Aorta (tissue), 5 donors: ENCODE measurements around the gene CEP112. TPM values are rescaled to one million over a fixed set of nuclear protein-coding genes. Genes with fewer than 3 reads are reported as not detected.

ENCODE experiments used
- ATAC-seq: fragments of 200-7000 bp; cut with Tn5 transposase; one replicate; pipeline ENCODE4 v1.9.1; 2022; ENCODE audit warnings: moderate library complexity; ENCODE audit not compliant: low FRiP score
- DNase-seq, 2 donors: peaks; one replicate each; pipeline ENCODE4 v3.0.0-alpha.2; 2020
- H3K27ac ChIP-seq, 2 donors: one replicate each; pipeline ENCODE4 v1.5.1; 2013; ENCODE audit warnings: low read length in 2 of 2, mild to moderate bottlenecking in 2 of 2, moderate library complexity in 2 of 2, control low read depth in 1 of 2, inconsistent platforms in 1 of 2, low read depth in 1 of 2
- H3K27me3 ChIP-seq, 2 donors: one replicate each; pipeline ENCODE4 v1.6.1; 2013; ENCODE audit warnings: control low read depth in 1 of 2, low read length in 1 of 2, mild to moderate bottlenecking in 1 of 2, moderate library complexity in 1 of 2; ENCODE audit not compliant: insufficient read depth in 2 of 2, control insufficient read depth in 1 of 2
- H3K36me3 ChIP-seq, 2 donors: one replicate each; pipeline ENCODE4 v1.6.1; 2013; ENCODE audit warnings: control low read depth in 1 of 2, low read length in 1 of 2, mild to moderate bottlenecking in 1 of 2; ENCODE audit not compliant: insufficient read depth in 2 of 2, control insufficient read depth in 1 of 2
- H3K4me1 ChIP-seq, 2 donors: one replicate each; pipeline ENCODE4 v1.6.1; 2013; ENCODE audit warnings: low read length in 2 of 2, control low read depth in 1 of 2, mild to moderate bottlenecking in 1 of 2, moderate library complexity in 1 of 2; ENCODE audit not compliant: insufficient read depth in 2 of 2, control insufficient read depth in 1 of 2
- H3K4me3 ChIP-seq, 2 donors: one replicate each; pipeline ENCODE4 v1.5.1; 2013; ENCODE audit warnings: low read length in 2 of 2, control low read depth in 1 of 2, mild to moderate bottlenecking in 1 of 2
- H3K9me3 ChIP-seq: one replicate; pipeline ENCODE4 v1.6.1; 2013; ENCODE audit warnings: mild to moderate bottlenecking, low read length; ENCODE audit not compliant: control insufficient read depth
- WGBS, 2 donors: extraction: QIAGEN DNeasy Blood & Tissue Kit; methylation state at CpG; one replicate each; pipeline ENCODE4 v1.1.7; 2013; 5-methylcytosine and 5-hydroxymethylcytosine counted together
- intact Hi-C, 2 donors: fragments of 100-400 bp; cut with DNase I; formaldehyde crosslinking; loops; one replicate each; pipeline versions ENCODE4 v1.14.2 to v1.15.0; 2022
- polyA plus RNA-seq, 2 donors: library from polyadenylated mRNA; stranded (reverse); fragments of 200-250 nt; gene quantifications; one replicate each; pipeline ENCODE4 v1.2.3, GENCODE V29; 2013
- total RNA-seq, 2 donors: library from RNA; stranded (reverse); fragmentation: NEBNext Ultra II Directional; extraction: Animal tissue kit (Norgen Biotek cat#: 25700); gene quantifications; one replicate each; pipeline ENCODE4 v1.2.1, GENCODE V29; 2021
- donor health status: healthy with polysubstance abuse.
- donor health status: Bipolar disorder and iron deficiency.
- donor health status: DM: no; HTN: no; CAD: no.
- donor health status: DM: no; HTN: no; CAD: no.
- donor health status: DM: yes; HTN: yes; CAD: no.

The CEP112 gene
- total and polyA plus RNA-seq, 4 donors: 17.5 to 47.5 (median 30.7) TPM

DNA sequence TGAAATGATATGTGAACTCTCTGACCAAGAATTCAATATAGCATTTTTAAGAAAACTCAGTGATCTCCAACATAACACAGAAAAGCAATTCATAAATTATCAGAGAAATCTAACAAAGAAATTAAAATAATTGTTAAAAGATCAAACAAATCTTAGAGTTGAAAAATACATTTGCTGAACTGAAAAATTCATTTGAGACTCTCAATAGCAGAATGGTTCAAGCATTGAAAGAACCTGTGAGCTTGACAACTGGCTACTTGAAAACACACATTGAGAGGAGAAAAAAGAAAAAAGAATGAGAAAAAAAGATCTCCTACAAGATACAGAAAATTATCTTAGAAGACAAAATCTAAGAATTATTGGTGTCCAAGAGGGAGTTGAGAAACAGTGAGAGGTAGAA is 203.5 kb downstream of the CEP112 start:
- no peak for ATAC-seq
- Histone ChIP-seq H3K27me3 (peaks cover 0 to 1% of the 10 kb centered on the region in 2 donors), H3K4me3 (no peak overlapping the region), H3K36me3 (no peaks in the 10 kb centered on the region), H3K4me1 (no peaks in the 10 kb centered on the region), H3K27ac (no peak overlapping the region), H3K9me3 (no peaks in the 10 kb centered on the region)
- intact Hi-C loops: no loop called here
- no peak for DNase-seq

DNA sequence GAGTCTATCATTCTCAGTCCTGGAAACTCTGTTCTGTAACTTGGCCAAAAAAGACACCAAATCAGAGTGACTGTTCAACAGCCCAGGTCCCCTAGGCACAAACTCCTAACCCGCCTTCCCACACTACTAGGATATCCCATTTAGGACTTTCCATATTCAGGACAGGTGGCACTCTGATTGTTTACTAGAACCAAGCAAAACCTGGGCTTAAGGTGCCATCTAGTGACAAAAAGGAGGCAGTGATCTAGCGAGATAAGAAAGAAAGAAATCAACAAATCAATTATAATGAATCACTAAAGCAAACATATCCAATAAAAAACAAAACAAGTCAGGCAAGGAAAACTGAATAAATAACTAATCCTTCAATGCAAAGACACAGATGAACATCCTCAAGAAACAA is 203.9 kb downstream of the CEP112 start:
- no peak overlapping the region for H3K4me3 ChIP-seq
- intact Hi-C loops: no loop called here
- WGBS, 2 donors: 73 to 77% methylated on average over 2 of the region's 2 CpGs
- H3K36me3 ChIP-seq: no peaks in the 10 kb centered on the region
- ATAC-seq (no peak), DNase-seq (no peak)
- peaks cover 0 to 1% of the 10 kb centered on the region in 2 donors for H3K27me3 ChIP-seq
- H3K4me1 ChIP-seq: no peaks in the 10 kb centered on the region
- no peak overlapping the region for H3K27ac ChIP-seq
- no peaks in the 10 kb centered on the region for H3K9me3 ChIP-seq

DNA sequence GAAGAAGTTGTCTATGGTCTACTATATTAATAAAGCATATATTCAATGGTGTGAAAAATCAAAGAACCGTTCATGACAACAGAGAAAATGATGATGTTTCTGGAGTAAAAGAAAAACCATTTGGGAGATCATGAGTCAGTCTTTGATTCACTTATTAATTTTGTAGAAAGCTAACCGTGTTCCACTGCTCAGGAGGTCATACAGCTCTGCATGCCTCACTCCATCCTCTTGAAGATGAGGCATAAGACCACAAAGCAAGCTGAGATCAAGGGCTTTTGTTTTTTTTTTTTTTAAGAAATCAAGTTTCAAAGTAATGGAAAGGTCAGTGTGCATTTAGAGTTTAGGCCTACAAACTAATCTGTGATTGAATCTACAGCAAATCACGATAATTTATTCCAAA is 206.4 kb downstream of the CEP112 start:
- Histone ChIP-seq H3K4me3 (no peak overlapping the region), H3K27me3 (peaks cover 0 to 1% of the 10 kb centered on the region in 2 donors), H3K36me3 (no peaks in the 10 kb centered on the region), H3K27ac (no peak overlapping the region), H3K4me1 (no peaks in the 10 kb centered on the region), H3K9me3 (no peaks in the 10 kb centered on the region)
- 96 to 98% methylated on average over 3 of the region's 3 CpGs for WGBS, 2 donors
- intact Hi-C loops: no loop called here
- ATAC-seq (no peak), DNase-seq (no peak)

DNA sequence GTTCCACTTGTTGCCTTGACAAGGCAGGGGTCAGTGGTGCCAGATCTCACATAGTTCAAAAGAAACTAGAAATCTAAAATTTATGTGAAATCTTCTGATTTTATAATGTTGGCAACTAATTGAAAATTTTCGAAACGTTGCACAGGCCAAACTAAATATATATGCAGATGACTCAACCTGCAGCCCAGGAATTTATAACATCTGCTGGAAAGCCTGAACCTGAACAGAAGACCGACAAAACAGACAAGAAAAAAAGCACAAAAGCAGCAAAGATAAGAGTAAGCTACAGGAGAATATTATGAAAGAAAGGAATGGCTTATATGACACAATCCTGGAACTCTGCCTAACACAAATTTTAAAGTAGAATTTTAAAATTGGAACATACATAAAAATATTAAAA is 207.6 kb downstream of the CEP112 start:
- ATAC-seq (no peak), DNase-seq (no peak)
- Histone ChIP-seq H3K27me3 (peaks cover 0 to 1% of the 10 kb centered on the region in 2 donors), H3K9me3 (no peaks in the 10 kb centered on the region), H3K36me3 (no peaks in the 10 kb centered on the region), H3K4me3 (no peak overlapping the region), H3K27ac (no peak overlapping the region), H3K4me1 (no peaks in the 10 kb centered on the region)
- intact Hi-C loops: no loop called here
- 11 to 25% methylated on average over 3 of the region's 3 CpGs for WGBS, 2 donors

DNA sequence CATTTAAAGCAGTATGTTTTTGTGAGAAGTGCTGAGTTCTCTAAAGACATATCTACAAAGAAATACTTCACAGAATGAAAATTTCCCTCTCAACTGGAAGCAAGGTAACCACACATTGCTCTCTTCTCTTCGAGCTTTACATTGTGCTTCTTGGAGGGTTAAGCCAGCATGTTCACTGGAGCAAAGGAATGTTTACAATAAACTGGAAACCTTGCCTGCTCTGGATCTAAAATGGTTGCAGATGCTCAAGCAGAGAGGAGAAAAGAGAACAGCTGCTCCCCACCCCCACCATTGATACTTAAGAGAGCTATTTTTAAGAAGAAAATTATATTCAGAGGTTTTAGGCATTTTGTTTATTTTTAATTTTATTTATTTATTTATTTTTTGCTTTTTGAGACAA is 213.1 kb downstream of the CEP112 start:
- intact Hi-C loops: no loop called here
- DNase-seq (no peak), ATAC-seq (no peak)
- peaks cover 0 to 1% of the 10 kb centered on the region in 2 donors for H3K4me1 ChIP-seq
- H3K27ac ChIP-seq: no peak overlapping the region
- H3K27me3 ChIP-seq: no peaks in the 10 kb centered on the region
- peaks cover 0 to 3% of the 10 kb centered on the region in 2 donors for H3K36me3 ChIP-seq
- WGBS, 2 donors: 54 to 65% methylated on average over 1 of the region's 1 CpG
- H3K4me3 ChIP-seq: no peak overlapping the region
- H3K9me3 ChIP-seq: no peaks in the 10 kb centered on the region

DNA sequence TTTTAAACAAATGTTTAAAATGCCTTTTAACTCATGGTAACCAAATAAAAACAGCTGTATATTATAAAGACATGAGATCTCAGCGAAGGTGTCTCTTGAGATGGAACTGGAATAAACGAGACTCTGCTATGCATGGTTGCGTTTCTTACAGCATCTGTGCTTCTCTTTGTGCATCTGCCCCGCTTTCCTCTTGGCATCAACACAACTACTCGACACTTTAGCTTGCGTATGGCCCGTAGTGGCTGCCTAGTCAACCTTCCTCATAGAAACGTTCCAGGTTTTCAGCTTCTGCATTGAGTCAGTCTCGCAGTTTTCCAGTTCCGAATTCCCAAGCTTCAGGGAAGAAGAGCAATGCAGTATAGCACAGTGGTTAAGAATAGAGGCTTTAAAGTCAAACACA is 214.9 kb downstream of the CEP112 start:
- ATAC-seq (no peak), DNase-seq (no peak)
- intact Hi-C loops: no loop called here
- 86 to 87% methylated on average over 10 of the region's 10 CpGs for WGBS, 2 donors
- no peaks in the 10 kb centered on the region for H3K9me3 ChIP-seq
- H3K36me3 ChIP-seq: peaks cover 0 to 3% of the 10 kb centered on the region in 2 donors
- no peaks in the 10 kb centered on the region for H3K27me3 ChIP-seq
- peaks cover 0 to 1% of the 10 kb centered on the region in 2 donors for H3K4me1 ChIP-seq
- no peak overlapping the region for H3K4me3 ChIP-seq
- no peak overlapping the region for H3K27ac ChIP-seq

DNA sequence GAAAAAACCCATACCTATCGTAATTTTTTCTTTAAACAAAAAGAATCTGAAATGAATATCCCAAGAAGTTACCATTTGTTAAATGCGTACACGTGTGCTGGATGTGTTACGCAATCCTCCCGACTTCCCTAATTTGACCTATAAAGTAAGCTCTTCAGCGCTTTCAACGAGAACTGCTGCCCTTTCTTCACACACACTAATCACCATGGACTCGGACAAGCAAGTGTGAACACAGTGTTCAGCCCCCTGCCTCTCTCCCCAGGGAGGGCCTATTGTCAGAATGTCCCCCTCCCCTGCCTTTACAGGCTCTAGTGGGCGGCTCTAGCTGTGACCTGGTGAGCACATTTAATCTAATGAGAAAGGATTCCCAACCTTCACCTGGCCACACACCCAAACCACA is 216.1 kb downstream of the CEP112 start:
- peaks cover 0 to 3% of the 10 kb centered on the region in 2 donors for H3K36me3 ChIP-seq
- no peak overlapping the region for H3K4me3 ChIP-seq
- no peaks in the 10 kb centered on the region for H3K9me3 ChIP-seq
- H3K27me3 ChIP-seq: no peaks in the 10 kb centered on the region
- no peak overlapping the region for H3K27ac ChIP-seq
- intact Hi-C loops: no loop called here
- 92 to 95% methylated on average over 9 of the region's 9 CpGs for WGBS, 2 donors
- H3K4me1 ChIP-seq: peaks cover 0 to 1% of the 10 kb centered on the region in 2 donors
- DNase-seq (no peak), ATAC-seq (no peak)

DNA sequence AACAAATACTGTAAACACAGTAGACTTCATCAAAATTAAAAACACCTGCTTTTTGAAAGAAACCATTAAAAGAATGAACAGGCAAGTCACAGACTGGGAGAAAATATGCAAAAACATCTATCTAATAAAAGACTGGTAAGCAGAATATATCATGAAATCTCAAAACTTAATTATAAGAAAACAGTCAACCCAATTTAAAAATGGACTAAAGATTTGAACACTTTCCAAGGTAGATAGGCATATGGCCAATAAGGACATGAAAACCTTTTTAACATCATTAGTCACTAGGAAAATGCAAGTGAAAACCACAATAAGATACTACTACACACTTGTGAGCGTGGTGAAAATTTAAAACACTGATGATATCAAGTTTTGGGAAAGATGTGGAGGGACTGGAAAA is 218.7 kb downstream of the CEP112 start:
- no peak for DNase-seq
- H3K9me3 ChIP-seq: no peaks in the 10 kb centered on the region
- peaks cover 0 to 1% of the 10 kb centered on the region in 2 donors for H3K4me1 ChIP-seq
- WGBS, 2 donors: 51 to 97% methylated on average over 1 of the region's 1 CpG
- intact Hi-C loops: no loop called here
- ATAC-seq: no peak
- peaks cover 0 to 3% of the 10 kb centered on the region in 2 donors for H3K36me3 ChIP-seq
- H3K27me3 ChIP-seq: no peaks in the 10 kb centered on the region
- no peak overlapping the region for H3K27ac ChIP-seq
- no peak overlapping the region for H3K4me3 ChIP-seq

DNA sequence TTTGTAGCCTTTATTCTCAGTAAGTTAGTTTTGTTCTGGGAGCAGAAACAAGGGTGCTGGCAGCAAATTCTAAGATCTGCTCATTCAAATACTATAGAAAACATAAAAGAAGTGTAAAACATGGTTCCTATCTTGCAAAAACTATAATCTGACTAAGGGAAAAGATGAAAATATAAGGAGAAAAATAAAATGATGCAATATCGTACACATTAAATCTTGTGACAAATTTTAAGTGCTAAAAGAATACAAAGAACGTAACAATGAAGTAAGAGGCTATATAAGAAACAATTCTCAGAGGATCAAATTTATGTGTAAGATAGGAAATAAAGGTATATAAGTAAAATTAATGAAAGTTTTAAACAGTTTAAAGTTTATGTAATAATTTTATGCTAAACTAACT is 224.6 kb downstream of the CEP112 start:
- 96 to 98% methylated on average over 2 of the region's 2 CpGs for WGBS, 2 donors
- Histone ChIP-seq H3K27ac (no peak overlapping the region), H3K27me3 (no peaks in the 10 kb centered on the region), H3K4me1 (peaks cover 0 to 2% of the 10 kb centered on the region in 2 donors), H3K9me3 (no peaks in the 10 kb centered on the region), H3K36me3 (no peaks in the 10 kb centered on the region), H3K4me3 (no peak overlapping the region)
- intact Hi-C loops: no loop called here
- DNase-seq: no peak
- no peak for ATAC-seq
